ENCODE measurements around the gene LHFPL5. TPM values are rescaled to one million over a fixed set of nuclear protein-coding genes. Genes with fewer than 3 reads are reported as not detected.

The LHFPL5 gene
- not detected in 2 replicates for total RNA-seq

GRCh38 chr6:35804996-35805736 is at the start of gene LHFPL5:
Gene LHFPL5, plus strand, starts transcription at chr6:35805352. Its CDS starts 319 bp downstream, at chr6:35805671.
- peak; percentile 30 to 53 for DNase-seq (ENCODE audit: low read depth in 2 of 2)

DNA sequence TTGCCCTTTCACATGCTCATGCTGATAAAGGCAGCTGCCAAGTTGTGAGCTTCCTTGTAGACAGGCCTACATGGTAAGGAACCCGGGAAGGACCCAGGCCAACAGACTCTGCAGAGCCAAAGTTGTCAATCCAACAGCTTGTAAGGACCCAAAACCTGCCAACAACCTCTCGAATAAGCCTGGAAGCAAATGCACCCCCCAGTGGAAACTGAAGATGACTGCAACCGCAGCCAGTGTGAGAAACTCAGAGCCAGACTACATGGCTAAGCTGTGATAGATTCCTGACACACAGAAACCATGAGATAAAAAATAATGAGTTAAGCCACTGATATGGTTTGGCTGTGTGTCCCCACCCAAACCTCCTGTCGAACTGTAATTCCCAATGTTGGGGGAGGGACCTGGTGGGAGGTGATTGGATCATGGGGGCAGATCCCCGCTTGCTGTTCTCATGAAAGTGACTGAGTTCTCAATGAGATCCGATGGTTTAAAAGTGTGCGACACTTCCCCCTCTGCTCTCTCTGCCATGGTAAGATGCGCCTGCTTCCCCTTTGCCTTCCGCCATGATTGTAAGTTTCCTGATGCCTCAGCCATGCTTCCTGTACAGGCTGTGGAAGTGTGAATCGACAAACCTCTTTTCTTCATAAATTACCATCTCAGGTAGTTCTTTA is 47.6 kb upstream of the LHFPL5 start:
- DNase-seq (ENCODE audit: low read depth in 2 of 2) = peak; percentile 46 to 48

GRCh38 chr6:35759426-35759825 is 45.7 kb upstream of the LHFPL5 start:
- DNase-seq (ENCODE audit: low read depth in 2 of 2) = no peak

DNA sequence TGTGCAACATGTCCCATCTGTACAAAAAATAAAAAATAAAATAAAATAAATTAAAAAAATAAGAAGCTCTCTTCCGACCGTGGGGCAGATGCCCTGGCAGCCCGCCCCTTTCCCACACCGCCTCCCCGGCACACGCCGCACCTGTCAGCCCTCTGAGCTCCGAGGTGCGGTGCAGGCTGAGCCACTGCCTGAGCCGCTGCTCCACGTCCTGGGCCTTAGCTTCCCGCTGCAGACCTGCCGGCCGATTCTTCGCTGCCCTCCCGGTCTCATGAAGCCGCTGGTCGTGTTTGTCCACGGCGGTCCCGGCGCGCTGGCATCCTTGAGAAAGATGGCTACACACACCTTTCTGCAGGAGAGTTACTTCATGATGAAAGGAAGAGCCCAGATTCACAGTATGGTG is 39.4 kb upstream of the LHFPL5 start:
- DNase-seq (ENCODE audit: low read depth in 2 of 2) = no peak

- DNase-seq (ENCODE audit: low read depth in 2 of 2) = no peak
Measured at GRCh38 chr6:35769211-35769610, 35.9 kb upstream of the LHFPL5 start.

DNA sequence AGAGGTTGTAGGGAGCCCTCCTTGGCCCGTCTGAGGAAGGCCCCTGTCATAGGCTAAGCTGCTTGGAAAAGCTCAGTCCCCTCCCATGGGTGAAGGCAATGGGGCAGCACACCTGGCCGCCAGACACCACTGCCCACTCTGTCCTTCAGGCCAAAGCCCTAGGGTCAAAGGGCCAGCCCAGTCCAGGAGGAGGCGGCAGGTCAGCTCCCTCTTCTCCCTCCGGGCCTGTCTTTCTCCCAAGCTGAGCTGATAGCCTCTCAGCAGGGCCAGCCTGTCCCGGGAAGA is 33.9 kb upstream of the LHFPL5 start:
- DNase-seq (ENCODE audit: low read depth in 2 of 2) = no peak

- no peak for DNase-seq (ENCODE audit: low read depth in 2 of 2)
Measured at GRCh38 chr6:35774116-35774794, 30.9 kb upstream of the LHFPL5 start.

DNA sequence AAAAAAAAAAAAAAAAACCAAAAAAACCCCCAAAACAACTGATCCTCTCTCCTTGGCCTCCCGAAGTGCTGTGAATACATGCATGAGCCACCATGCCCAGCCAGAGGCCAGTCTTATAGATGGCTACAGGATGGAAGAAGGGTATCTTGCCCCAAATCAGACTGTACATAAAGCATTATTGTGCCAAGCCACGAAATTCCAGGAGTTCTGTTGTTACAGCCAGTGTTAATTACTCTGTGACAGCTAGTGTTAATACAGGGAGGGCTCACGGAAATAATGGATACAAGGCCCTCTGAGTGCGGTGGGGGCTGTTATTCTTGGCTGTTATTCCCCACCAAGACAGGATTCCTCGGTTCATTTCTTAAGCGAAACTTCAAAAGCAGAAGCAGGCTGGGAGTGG is 30.1 kb upstream of the LHFPL5 start:
- no peak for DNase-seq (ENCODE audit: low read depth in 2 of 2)

DNA sequence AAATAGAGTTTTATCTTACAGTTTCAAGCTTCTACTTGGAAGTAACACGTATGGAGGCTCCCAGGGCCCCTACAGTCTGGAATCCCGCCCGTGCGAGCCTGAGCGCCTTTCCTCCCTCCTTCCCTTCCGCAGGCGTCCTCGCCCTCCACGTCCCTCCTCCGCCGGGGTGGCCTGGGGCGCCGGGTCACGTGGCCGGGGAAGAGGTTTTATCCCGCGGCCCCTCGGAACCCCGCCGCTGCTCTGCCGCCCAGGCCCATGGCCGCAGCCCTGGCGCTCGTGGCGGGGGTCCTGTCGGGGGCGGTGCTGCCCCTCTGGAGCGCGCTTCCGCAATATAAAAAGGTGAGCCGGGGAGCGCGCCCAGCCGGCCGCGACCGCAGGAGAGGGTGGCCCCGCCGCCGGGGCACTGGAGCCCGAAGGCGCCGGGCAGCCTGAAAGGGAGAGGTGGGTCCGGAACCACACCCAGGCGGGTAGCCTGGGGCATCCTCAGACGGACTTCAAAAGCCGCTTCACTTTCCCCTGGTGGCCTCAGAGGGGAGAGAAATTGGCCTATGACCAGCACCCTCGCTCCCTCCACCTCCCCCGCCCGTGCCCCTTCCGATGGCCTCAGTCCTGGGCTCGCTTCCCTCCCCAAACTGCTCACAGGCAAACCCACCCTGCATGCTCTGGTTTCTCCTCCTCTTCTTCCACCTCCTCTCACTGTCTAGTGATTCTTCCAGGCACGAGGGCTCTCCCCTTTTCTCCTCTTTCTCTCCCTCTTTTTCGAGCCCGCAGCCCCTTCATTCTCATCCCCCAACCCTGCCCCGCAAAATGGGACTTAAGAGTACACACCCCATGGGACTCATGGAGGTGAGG is 28.6 kb upstream of the LHFPL5 start, which contains the start of gene CLPSL2:
TSS of gene CLPSL2 (plus strand) at position 235 of the 852 bp plus-strand sequence. CDS start at position 256, 21 bp downstream.
- no peak for DNase-seq (ENCODE audit: low read depth in 2 of 2)

- DNase-seq (ENCODE audit: low read depth in 2 of 2) = no peak
Measured at GRCh38 chr6:35777356-35778102, 27.6 kb upstream of the LHFPL5 start.

DNA sequence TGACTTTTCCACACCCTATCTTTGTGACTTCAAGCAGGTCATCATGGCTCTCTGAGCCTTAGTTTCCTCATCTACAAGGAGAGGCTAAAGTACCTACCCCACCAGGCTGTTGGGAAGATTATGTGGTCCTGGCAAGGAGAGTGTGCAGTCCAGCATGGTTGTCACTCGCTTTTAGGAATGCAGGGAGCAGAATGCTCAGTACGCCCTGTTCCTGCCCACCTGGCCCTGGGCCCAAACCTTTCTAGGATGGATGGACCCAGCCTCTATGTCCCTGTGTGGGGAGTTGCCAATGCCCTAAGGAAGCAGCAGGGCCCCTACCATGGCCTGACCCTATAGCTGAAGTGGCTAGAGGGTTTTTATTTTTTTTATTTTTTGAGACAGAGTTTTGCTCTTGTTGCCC is 26.7 kb upstream of the LHFPL5 start:
- no peak for DNase-seq (ENCODE audit: low read depth in 2 of 2)

GRCh38 chr6:35780719-35781118 is 24.4 kb upstream of the LHFPL5 start, which contains the start of gene CLPSL1:
Gene CLPSL1, plus strand, starts transcription at chr6:35781019. Its CDS starts 92 bp downstream, at chr6:35781111.
- DNase-seq (ENCODE audit: low read depth in 2 of 2) = no peak

GRCh38 chr6:35781290-35781689 is 23.9 kb upstream of the LHFPL5 start:
- no peak for DNase-seq (ENCODE audit: low read depth in 2 of 2)

GRCh38 chr6:35782424-35782823 is 22.7 kb upstream of the LHFPL5 start:
- no peak for DNase-seq (ENCODE audit: low read depth in 2 of 2)

DNA sequence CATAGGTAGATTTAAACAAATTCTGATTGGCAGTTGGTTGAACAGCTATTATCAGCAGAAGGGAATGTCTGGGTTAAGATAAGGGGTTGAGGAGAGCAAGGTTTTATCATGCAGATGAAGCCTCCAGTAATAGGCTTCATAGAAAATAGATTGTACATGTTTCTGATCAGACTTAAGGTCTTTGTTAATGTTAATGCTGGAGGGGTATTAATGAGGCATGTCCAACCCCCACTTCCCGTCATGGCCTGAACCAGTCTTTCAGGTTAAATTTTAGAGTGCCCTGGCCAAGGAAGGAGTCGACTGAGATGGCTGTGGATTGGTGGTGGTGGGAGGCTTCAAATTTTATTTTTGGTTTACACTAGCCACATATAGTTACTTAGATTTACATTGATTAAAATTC is 21.0 kb upstream of the LHFPL5 start:
- DNase-seq (ENCODE audit: low read depth in 2 of 2) = no peak

- no peak for DNase-seq (ENCODE audit: low read depth in 2 of 2)
Measured at GRCh38 chr6:35786272-35786671, 18.9 kb upstream of the LHFPL5 start.

- DNase-seq (ENCODE audit: low read depth in 2 of 2) = no peak
Measured at GRCh38 chr6:35786810-35787209, 18.3 kb upstream of the LHFPL5 start.

DNA sequence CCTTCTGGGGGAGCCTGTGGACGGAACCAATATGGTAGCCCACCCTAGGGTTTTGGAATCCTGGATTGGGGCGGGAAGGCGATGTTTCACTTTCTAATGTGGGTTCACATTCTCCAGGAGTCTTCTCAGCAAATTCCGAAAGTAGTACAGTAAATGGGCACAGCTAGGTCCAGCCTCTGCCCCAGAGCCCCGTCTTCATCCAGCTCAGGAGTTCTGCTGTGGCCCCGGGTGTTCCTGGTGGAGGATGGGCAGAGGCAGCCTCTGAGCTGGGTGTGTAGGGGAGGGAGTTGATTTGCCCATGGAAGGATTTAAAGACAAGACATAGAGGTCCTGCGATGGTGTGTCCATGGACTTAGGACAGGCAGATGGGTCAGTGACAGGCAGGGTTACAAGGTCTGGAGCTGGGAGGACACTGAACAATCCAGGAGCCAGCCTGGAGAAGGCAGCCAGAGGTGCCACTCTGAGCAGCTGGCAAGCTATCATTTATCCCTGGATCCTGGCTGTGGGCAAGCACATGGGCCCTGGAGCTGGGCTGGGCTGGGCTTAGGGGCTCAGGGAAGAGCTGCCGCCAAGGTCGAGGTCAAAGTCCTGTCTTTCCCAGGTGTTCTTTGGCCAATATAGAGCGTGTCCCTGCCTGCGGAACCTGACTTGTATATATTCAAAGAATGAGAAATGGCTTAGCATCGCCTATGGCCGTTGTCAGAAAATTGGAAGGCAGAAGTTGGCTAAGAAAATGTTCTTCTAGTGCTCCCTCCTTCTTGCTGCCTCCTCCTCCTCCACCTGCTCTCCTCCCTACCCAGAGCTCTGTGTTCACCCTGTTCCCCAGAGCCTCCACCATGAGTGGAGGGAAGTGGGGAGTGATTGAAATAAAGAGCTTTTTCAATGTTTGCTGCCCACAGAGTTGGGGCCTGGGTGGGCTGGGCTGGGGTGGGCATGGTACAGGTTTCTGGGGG is 17.6 kb upstream of the LHFPL5 start:
- no peak for DNase-seq (ENCODE audit: low read depth in 2 of 2)

DNA sequence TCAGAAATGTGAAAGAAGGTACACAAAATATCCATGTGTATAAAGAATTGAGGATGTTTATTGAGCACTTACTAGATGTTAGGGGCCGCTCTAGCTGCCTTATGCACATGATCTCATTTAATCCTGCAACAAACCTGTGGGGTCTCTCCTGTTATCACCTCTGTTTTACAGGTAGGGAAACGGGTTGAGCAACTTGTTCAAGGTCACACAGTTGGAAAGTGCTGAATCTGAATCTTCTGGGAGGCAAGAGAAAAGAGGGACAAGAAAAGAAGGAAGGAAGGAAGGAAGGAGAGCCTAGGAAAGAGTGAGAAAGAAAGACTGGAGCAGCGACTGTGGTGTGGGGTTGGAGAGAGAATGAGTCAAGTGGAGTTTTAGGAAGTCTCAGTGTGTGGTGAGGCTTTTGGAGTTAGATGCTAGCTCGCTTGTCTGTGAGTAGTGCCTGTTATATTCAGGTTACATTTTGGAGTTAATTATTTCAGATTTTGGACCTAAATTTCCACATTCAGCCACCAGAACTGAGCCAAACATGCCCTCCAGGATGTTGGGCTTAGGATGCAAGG is 16.6 kb upstream of the LHFPL5 start:
- no peak for DNase-seq (ENCODE audit: low read depth in 2 of 2)

Data from lung microvascular endothelial cell (primary cell).